Measurements from ENCODE around the gene CDC42SE1. TPM values are rescaled to one million over a fixed set of nuclear protein-coding genes. Genes with fewer than 3 reads are reported as not detected.

CDC42SE1 gene
- total RNA-seq, 1 experiment from 2014 or later = 54.9 TPM

GRCh38 chr1:151058692-151059091 is 730 bp downstream of the CDC42SE1 start:
- DNase-seq (ENCODE audit: low read depth) = no peak

GRCh38 chr1:151056149-151056548 is 3.3 kb downstream of the CDC42SE1 start:
- in situ Hi-C loops (cut with HindIII; ENCODE audit: low pct_unique_long_range_greater_than_20kb, low sequenced_read_pairs) = no loop called here
- DNase-seq (ENCODE audit: low read depth) = no peak

More at GRCh38 chr1:151058692-151059091, 730 bp downstream of the CDC42SE1 start:
- in situ Hi-C loops (cut with HindIII; ENCODE audit: low pct_unique_long_range_greater_than_20kb, low sequenced_read_pairs) = no loop called here

GRCh38 chr1:151055581-151055980 is 3.8 kb downstream of the CDC42SE1 start:
- in situ Hi-C loops (cut with HindIII; ENCODE audit: low pct_unique_long_range_greater_than_20kb, low sequenced_read_pairs) = no loop called here
- DNase-seq (ENCODE audit: low read depth) = no peak

GRCh38 chr1:151054971-151055547 is 4.4 kb downstream of the CDC42SE1 start:
- no peak for DNase-seq (ENCODE audit: low read depth)
- in situ Hi-C loops (cut with HindIII; ENCODE audit: low pct_unique_long_range_greater_than_20kb, low sequenced_read_pairs) = no loop called here

- in situ Hi-C loops (cut with HindIII; ENCODE audit: low pct_unique_long_range_greater_than_20kb, low sequenced_read_pairs) = no loop called here
Measured at GRCh38 chr1:151051356-151052009, 7.9 kb downstream of the CDC42SE1 start.

GRCh38 chr1:151050051-151050688 is 9.3 kb downstream of the CDC42SE1 start:
- in situ Hi-C loops (cut with HindIII; ENCODE audit: low pct_unique_long_range_greater_than_20kb, low sequenced_read_pairs) = no loop called here

More at GRCh38 chr1:151051356-151052009, 7.9 kb downstream of the CDC42SE1 start:
- DNase-seq (ENCODE audit: low read depth) = no peak

GRCh38 chr1:151049458-151049857 is 10.0 kb downstream of the CDC42SE1 start:
- in situ Hi-C loops (cut with HindIII; ENCODE audit: low pct_unique_long_range_greater_than_20kb, low sequenced_read_pairs) = no loop called here
- no peak for DNase-seq (ENCODE audit: low read depth)

More at GRCh38 chr1:151050051-151050688, 9.3 kb downstream of the CDC42SE1 start:
- DNase-seq (ENCODE audit: low read depth) = no peak

GRCh38 chr1:151048645-151049032 is 10.8 kb downstream of the CDC42SE1 start:
- in situ Hi-C loops (cut with HindIII; ENCODE audit: low pct_unique_long_range_greater_than_20kb, low sequenced_read_pairs) = no loop called here
- DNase-seq (ENCODE audit: low read depth) = no peak

- DNase-seq (ENCODE audit: low read depth) = peak; percentile 62
- in situ Hi-C loops (cut with HindIII; ENCODE audit: low pct_unique_long_range_greater_than_20kb, low sequenced_read_pairs) = no loop called here
Measured at GRCh38 chr1:151047925-151048644, 11.3 kb downstream of the CDC42SE1 start.

- peak; percentile 76 for DNase-seq (ENCODE audit: low read depth)
- in situ Hi-C loops (cut with HindIII; ENCODE audit: low pct_unique_long_range_greater_than_20kb, low sequenced_read_pairs) = no loop called here
Measured at GRCh38 chr1:151047591-151047924, 11.9 kb downstream of the CDC42SE1 start, which contains the start of gene C1orf56. Gene C1orf56, plus strand, starts transcription at chr1:151047751. Its CDS starts 97 bp downstream, at chr1:151047848.

GRCh38 chr1:151043163-151043562 is 16.3 kb downstream of the CDC42SE1 start:
- in situ Hi-C loops (cut with HindIII; ENCODE audit: low pct_unique_long_range_greater_than_20kb, low sequenced_read_pairs) = no loop called here

GRCh38 chr1:151039521-151039920 is 19.9 kb downstream of the CDC42SE1 start:
- no peak for DNase-seq (ENCODE audit: low read depth)
- in situ Hi-C loops (cut with HindIII; ENCODE audit: low pct_unique_long_range_greater_than_20kb, low sequenced_read_pairs) = no loop called here

More at GRCh38 chr1:151043163-151043562, 16.3 kb downstream of the CDC42SE1 start:
- no peak for DNase-seq (ENCODE audit: low read depth)

- DNase-seq (ENCODE audit: low read depth) = no peak
- in situ Hi-C loops (cut with HindIII; ENCODE audit: low pct_unique_long_range_greater_than_20kb, low sequenced_read_pairs) = no loop called here
Measured at GRCh38 chr1:151037032-151037431, 22.4 kb downstream of the CDC42SE1 start.

GRCh38 chr1:151036356-151036755 is 23.1 kb downstream of the CDC42SE1 start, which contains the start of gene BNIPL:
Gene BNIPL, plus strand, starts transcription at chr1:151036586. Its CDS starts 140 bp downstream, at chr1:151036726.
- in situ Hi-C loops (cut with HindIII; ENCODE audit: low pct_unique_long_range_greater_than_20kb, low sequenced_read_pairs) = no loop called here
- no peak for DNase-seq (ENCODE audit: low read depth)

- in situ Hi-C loops (cut with HindIII; ENCODE audit: low pct_unique_long_range_greater_than_20kb, low sequenced_read_pairs) = no loop called here
- no peak for DNase-seq (ENCODE audit: low read depth)
Measured at GRCh38 chr1:151035167-151035566, 24.3 kb downstream of the CDC42SE1 start.

GRCh38 chr1:151032164-151032563 is 27.3 kb downstream of the CDC42SE1 start:
- in situ Hi-C loops (cut with HindIII; ENCODE audit: low pct_unique_long_range_greater_than_20kb, low sequenced_read_pairs) = no loop called here
- DNase-seq (ENCODE audit: low read depth) = no peak

GRCh38 chr1:151026460-151026859 is 33.0 kb downstream of the CDC42SE1 start:
- in situ Hi-C loops (cut with HindIII; ENCODE audit: low pct_unique_long_range_greater_than_20kb, low sequenced_read_pairs) = no loop called here
- no peak for DNase-seq (ENCODE audit: low read depth)

- in situ Hi-C loops (cut with HindIII; ENCODE audit: low pct_unique_long_range_greater_than_20kb, low sequenced_read_pairs) = no loop called here
- peak; percentile 60 for DNase-seq (ENCODE audit: low read depth)
Measured at GRCh38 chr1:151024540-151025146, 34.8 kb downstream of the CDC42SE1 start.

Data from Caki2 (cell line).